KG1 (cell line): ENCODE data around the gene RGPD5.
"Not testable (repeated sequence)": the region's sequence is repeated elsewhere in the genome, so short reads cannot be mapped to it uniquely, and the experiment has no call there.

Experiments
- DNase-seq: peaks from one replicate; lab custom pipeline; 2025; lab: John Stamatoyannopoulos, UW

RGPD5 gene

GRCh38 chr2:109794074-109794737 lies at the start of gene RGPD5:
RGPD5 (plus strand) TSS chr2:109794305; CDS start chr2:109794466, 161 bp downstream.
- not testable (repeated sequence) for DNase-seq

- not testable (repeated sequence) for DNase-seq
Measured at GRCh38 chr2:109751572-109751971, 42.5 kb upstream of the RGPD5 start.

DNA sequence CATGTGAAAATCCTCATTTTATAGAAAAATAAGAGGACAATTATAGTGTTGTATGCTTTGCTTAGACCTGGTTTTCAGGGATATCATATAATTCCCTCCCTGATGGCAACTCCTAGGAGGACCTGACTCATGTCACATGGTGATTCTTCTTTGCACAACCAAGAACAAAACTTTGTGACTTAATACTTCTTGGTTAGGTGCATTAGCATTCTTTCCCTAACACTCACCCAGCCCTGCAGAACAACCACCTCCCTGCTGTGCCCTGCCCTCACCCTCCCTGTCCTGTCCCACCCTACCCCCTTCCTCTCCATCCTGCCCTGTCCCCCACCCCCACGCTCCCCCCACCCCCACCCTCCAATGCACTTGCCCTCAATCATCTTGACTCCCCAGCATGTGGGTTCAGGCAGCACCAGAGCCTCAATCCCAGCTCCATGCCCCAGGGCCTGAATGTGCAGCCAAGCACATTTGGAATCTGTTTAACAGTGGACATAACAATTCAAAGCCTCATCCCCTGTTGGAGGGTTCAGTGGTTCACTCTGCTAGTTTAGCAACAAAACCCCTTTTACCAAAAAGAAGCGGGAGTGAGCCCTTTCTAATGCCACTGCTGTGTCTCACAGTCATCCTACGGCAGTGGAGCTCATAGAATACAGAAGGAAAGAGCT lies 36.8 kb upstream of the RGPD5 start:
- DNase-seq = not testable (repeated sequence)

DNA sequence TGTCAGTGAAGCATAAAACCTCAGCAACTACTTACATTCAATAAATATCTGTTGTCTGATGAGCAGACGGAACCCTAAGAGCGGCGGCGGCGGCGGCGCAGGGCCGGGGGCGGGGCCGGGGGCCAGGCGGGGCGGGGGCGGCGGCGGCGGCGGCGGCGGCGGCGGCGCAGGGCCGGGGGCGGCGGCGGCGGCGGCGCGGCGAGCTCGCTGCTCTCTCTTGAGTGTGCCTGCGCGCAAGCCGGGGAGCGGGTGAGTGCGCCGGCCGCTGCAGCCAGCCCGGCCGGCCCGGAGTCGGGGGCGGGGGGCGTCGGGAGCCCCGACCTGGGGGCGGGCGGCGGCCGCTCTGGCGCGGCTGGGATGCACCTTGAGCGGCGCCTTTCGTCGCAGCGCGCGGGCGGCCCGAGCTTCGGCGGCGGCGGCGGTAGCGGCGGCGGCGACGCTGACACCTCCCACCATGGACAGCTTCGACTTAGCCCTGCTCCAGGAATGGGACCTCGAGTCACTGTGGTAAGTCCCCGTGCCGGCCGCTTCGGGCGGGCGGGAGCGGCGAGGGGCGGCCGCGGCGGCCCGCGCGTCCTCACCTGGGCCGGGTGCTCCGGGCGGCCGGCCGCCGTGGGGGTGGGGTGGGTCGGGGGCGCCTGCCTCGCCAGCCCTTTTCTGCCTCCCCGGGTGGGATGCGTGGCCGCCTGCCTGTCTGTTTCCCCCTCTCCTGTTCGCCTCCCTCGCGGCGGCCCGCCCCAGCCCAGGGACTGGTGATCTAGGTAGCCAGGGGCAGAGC lies 33.7 kb upstream of the RGPD5 start:
- DNase-seq = not testable (repeated sequence)

- DNase-seq = not testable (repeated sequence)
Measured at GRCh38 chr2:109761043-109761454, 33.1 kb upstream of the RGPD5 start.

DNA sequence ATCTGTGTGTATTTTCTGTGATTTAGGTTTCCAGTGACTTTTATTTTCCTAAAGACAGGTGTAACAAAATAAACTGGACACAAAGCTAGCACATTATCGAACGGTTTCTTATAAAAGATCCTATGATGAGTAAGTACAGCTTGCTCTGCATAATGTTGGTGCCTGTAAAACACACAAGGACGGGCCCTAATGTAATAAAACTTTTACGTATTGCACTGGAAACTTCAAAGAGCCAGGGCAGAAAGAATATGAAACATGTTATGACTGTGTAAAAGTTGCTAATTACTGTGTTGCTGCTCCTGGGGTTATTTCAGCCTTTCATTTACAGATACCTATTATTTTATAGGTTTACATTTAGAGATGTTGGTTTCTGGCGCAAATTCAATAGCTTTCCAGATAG lies 32.1 kb upstream of the RGPD5 start:
- DNase-seq = not testable (repeated sequence)

DNA sequence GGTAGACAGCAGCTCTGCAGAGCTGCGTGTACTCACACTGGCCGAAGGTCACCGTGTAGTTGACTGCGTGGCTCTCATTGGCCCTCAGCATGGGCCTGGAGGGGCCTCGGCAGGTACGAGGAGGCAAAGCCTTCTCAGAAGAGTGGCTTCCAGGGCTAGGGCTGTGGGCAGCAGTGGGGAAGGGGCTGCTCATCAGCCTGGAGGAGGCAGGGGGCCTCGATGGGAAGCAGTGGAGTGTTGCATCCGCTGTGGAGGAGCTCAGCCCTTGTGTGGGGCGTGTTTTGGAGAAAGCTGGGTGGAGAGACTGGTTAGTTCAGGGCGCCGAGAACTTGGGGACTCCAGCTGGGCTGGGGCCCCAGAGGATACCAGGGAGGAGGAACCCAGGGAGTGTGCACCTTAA lies 28.0 kb upstream of the RGPD5 start:
- not testable (repeated sequence) for DNase-seq

DNA sequence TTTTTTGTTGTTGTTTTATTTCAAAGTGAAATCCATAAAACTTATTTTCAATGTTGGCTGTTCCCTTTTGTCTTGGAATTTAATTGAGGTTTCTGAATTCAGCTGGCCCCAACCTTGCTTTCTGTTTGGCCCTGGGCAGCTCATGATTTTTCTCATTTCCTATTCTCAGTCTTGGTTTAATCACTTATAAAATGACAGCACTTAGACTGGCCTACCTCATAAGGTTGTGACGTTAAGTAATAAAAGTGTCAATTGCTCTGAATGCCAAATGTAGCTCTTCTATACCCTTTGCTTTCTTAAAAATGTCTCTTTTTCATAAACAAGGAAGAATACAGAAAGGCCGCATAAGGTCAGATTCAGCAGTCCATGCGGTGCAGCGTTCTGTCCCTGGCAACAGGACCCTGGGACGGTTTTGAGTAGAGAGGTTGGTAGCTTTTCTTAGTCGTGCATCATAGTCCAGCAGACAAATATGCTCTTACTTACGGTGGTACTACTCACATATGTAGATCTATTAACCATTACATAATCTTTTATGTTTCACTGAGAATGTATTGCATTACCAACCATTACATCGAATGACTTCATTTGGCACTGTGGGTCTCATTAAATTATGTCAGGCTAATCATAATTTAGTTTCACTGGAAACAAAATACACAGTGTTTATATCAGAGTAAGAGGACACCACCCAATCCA lies 27.1 kb upstream of the RGPD5 start:
- DNase-seq = not testable (repeated sequence)

- not testable (repeated sequence) for DNase-seq
Measured at GRCh38 chr2:109768934-109769333, 25.2 kb upstream of the RGPD5 start.

DNA sequence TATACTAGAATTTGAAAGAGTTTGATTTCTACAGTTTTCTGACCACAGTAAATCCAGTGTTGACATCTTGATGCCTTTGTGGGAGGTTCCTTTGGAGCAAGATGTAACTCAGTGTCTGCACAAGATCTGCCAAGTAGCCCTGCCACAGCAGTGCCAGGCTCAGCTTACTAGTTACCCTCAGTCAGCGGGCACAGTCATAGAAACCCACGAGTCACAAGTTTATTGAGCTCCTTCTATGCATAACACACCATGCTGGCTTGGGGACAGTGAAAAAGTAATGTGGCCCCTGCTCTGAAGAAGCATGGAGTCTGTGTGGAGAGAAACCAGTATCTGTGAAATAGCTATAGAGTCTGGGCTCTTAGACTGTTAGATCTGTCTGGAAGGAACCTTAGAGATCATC lies 15.0 kb upstream of the RGPD5 start:
- DNase-seq = not testable (repeated sequence)

DNA sequence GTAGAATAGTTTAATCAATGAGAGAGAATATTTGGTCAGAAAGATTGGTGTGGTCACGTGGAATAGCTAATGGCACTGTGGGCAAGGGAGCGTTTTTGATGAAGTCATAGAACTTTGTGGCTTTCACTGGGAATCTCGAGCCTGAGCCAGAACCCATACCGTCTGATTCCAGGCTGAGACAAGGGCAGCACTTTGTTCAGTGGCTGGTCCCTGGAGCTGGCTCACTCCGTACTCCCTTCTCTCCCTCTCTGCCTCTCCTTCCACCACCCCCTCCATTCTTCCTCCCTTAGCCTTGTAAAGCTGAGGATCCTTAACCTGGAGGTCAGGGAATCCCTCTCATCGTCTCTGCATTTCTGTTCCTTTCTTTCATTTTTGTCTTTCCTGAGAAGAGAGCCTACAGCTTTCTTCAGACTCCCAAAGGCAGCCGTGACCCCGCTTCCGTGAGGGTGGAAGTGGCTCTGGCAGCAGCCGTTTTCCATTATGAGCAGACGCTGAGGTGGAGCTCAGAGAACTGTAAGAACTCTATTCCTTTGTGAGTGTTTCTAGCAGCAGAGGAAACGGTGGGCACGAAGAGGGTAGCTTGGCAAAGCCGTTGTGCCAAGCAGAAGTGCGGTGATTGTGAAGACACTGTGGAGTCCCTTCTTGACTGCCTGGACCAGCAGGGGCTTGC lies 12.8 kb upstream of the RGPD5 start:
- DNase-seq = not testable (repeated sequence)

DNA sequence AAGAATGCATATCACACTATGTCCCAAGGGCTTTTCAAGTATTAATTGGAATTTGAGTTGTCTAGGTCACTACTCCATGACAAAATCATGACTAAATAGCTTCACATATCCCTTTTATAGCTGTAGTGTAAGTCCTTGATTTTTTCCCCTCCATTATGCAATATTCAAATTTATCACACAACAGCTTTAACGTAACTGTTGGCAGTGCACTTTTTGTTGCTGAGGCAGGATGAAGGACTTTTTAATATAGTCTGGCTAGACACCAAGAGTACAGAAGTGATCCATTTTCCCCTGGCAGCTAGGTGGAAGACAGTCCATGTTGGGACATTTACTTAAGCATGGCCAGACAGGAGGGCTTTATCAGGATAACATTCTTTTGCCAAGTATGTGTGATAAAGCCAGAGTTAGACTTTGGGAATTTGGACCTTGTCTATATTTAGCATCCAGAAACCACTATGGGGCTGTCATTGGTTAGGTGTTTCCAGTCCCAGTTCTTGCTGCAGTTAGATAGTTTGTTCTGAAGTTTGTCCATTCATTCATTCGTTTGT lies 11.6 kb upstream of the RGPD5 start:
- DNase-seq = not testable (repeated sequence)

DNA sequence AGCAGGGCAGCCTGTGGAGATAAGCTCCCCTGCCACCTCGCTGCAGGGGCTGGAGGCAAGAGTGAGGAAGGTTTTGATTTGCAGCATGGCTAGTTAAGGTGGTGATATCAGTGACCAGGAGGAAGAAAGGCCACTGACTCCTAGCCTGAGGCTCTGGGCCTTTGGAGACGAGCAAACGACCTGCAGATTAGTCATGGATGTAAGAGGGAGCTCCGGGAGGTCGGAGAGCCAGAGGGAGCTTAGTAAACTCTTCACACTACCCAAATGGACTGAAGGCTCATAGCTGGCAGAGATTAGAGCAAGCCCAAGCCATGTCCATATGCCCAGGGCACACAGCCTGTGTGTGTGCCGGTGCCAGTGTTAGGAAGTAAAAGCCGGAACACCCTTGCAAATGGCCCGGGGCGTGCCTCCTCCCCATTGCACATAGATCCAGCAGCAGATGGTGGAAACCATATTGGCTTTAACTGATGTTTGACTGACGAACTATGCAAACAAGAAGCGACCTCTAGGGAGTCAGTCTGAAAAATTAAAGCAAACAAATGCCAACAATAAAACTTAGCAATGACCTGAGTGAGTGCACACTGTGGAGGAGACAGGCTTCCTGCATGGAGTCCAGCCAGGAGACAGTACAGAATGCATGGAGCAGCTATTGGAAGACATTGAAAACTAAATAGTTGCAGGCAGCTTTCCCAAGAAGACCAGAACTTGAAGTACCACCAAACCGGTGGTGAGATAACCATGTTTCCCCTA lies 2.4 kb upstream of the RGPD5 start:
- DNase-seq = not testable (repeated sequence)

DNA sequence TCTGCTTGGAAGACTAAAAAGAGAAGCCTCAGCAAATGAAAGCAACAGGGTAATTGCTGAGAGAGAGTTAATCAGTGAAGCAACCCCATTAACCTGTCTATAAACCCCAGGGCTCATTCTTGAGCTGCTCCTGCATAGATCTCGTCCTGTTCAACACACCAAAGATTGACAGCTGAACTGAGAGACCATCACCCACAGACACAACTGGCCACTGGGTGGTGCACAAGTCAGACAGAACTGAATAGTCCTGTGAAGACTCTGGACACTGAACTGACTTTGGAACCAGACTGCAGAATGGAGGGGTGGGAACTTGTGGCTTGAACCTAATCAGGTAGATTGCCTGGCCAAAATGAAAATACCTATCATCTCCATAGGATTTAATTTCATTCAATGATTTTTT lies 1.4 kb upstream of the RGPD5 start:
- DNase-seq = not testable (repeated sequence)

DNA sequence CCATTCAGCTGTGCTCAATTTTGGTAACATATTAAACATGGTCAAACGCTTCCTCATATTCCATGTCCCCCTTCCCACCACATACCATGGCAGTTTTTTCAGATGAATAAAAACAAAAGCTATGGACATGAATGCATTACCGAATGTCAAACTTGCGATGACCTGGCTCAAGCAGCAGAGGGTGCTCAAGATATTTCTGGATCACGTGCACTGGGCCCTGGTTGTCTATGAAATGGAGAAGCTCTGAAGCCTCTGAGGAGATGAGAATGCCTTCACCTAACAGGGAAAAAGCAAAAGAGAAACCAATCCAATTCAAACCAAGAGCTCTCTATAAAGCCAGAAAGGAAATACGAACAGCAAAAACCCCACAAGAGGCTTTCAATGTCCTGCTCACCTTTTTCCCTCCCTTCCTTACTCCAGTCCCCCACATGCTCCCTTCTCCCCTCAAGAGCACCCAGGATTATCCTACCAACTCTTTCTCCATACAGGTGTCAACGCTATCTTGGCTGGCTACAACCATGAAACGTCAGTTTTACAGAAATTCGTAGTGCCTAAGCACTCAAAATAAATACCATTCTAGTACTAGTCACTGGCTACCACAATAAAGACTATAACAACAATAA lies 77.1 kb downstream of the RGPD5 start:
- not testable (repeated sequence) for DNase-seq

DNA sequence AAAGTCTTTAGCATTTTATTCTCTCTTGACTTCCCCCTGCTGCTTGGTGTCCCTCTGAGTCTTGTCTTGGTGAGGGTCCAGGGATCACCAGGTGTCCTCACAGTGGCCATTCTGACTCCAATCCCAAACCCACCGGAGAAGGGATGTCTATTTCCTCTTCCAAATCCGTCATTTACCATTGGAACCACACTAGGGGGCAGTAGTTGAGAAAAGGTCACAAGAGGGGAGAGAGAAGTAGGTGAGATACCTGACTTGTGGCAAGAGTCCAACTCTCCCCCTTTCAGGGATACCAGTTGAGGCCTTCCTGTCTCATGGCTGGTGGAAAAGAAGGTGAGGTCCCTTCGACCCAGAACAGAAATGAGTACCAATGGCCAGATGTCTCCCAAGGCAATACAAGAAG lies 82.5 kb downstream of the RGPD5 start:
- DNase-seq = not testable (repeated sequence)

DNA sequence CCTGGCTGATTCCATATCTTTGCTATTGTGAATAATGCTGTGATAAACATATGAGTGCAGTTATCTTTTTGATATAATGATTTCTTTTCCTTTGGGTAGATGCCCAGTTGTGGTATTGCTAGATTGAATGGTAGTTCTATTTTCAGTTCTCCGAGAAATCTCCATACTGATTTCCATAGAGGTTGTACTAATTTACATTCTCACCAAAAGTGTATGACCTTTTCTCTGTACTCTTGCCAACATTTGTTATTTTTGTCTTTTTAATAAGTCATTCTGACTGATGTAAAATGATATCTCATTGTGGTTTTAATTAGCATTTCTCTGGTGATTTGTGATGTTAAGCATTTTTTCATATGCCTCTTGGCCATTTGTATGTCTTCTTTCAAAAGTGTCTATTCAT lies 88.0 kb downstream of the RGPD5 start:
- not testable (repeated sequence) for DNase-seq

DNA sequence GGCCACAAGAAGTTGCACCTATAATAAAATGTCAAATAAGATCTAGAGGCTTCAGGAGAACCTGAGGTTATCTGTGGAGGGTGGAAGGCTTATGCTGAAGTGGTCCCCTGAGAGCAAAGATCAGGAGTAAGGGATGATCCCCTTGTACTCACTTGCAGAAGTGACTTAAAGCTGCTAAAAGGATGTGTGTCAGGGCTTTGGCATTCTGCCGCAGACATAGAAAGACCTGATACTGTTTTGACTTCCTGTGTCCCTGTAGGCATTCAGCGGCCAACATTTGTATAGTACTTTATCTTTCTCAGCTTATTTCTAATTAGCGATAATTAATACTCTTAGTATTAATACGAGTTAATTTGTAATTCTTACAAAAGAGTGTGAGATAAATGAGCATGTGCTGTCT lies 94.3 kb downstream of the RGPD5 start:
- DNase-seq = not testable (repeated sequence)

DNA sequence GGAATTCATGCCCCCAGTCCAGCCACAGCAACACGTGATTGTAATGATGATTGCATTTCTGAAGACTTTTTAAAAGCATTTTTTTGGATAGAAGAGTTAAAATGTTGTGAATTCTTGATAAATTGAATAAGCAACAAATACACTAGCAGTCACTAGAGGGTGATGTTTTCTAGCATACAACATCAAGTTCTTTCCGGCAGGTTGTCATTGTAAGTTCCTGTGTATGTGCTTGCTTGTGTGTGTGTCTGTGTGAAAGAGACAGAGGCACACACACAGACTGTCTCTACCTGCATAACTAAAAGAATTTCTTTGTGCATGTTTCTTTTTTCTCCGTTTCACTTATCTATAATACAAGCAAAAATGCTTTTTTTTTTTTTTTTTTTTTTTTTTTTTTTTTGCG lies 95.8 kb downstream of the RGPD5 start:
- DNase-seq = not testable (repeated sequence)

DNA sequence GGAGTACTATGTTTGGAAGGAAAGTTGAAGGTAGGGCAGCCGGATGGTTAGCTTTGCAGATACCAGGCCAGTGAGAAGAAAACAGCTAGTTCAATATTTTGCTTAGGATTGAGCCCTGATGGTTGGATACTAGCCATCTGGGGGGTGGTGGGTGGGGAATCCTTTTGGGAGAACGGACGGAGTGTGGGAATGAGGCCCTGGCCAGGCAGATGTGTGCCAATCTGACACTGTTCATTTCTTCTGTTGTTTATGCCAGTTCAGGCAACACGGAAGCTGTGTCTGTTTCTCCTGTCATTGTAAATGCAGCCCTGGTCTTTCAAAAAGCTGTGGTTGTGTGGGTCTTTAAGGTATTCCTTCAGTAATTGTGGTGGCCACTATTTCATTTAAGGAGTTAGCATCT lies 96.9 kb downstream of the RGPD5 start:
- DNase-seq = not testable (repeated sequence)
